NCI-H128 (cell line): ENCODE measurements around the gene ZNF483.
"Not testable (repeated sequence)": the region's sequence is repeated elsewhere in the genome, so short reads cannot be mapped to it uniquely, and the experiment has no call there.

Experiments
- DNase-seq: peaks from one replicate; lab custom pipeline; 2025; ENCODE audit not compliant: unreplicated experiment; lab: John Stamatoyannopoulos, UW

The ZNF483 gene

DNA sequence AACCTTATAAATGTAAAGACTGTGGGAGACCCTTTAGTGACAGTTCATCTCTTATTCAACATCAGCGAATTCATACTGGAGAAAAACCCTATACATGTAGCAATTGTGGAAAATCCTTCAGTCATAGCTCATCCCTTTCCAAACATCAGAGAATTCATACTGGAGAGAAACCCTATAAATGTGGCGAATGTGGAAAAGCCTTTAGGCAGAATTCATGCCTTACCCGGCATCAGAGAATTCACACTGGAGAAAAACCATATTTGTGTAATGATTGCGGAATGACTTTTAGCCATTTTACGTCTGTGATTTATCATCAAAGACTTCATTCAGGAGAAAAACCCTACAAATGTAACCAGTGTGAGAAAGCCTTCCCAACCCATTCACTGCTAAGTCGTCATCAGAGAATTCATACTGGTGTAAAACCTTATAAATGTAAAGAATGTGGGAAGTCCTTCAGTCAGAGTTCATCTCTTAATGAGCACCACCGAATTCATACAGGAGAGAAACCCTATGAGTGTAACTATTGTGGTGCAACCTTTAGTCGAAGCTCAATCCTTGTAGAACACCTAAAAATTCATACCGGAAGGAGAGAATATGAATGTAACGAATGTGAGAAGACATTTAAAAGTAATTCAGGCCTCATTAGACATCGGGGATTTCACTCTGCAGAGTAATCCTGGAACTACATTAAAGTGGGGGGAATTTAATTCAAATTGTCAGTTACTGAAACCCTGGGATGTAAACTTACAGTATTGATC lies 17.7 kb downstream of the ZNF483 start:
- DNase-seq = no peak

DNA sequence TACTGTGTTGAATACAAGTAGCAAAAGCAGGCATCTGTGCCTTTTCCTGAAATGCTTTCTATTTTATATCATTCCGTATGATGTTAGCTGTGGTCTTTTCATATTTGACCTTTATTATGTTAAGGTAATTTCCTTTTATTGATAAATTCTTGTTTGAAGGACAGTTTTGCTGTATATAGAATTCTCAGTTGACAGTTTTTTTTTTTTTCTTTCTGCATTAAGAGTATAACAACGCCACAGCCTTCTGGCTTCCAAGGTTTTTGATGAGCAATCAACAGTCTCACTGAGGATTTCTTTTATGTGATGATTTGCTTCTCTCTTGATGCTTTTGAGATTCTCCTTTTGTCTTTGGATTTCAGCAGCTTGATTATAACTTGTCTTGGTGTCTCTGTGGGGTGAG lies 23.6 kb downstream of the ZNF483 start:
- no peak for DNase-seq

DNA sequence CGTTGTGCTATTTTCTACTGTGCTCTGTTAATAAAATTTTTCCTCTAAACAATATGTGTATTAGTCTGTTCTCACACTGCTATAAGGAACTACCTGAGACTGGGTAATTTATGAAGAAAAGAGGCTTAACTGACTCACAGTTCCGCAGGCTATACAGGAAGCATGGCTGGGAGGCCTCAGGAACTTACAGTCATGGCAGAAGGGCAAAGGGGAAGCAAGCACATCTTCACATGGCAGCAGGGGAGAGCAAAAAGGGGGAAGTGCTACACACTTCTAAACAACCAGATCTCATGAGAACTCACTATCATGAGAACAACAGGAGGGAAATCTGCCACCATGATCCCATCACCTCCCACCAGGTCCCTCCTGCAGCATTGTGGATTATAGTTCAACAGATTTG lies 30.4 kb downstream of the ZNF483 start:
- DNase-seq = not testable (repeated sequence)

DNA sequence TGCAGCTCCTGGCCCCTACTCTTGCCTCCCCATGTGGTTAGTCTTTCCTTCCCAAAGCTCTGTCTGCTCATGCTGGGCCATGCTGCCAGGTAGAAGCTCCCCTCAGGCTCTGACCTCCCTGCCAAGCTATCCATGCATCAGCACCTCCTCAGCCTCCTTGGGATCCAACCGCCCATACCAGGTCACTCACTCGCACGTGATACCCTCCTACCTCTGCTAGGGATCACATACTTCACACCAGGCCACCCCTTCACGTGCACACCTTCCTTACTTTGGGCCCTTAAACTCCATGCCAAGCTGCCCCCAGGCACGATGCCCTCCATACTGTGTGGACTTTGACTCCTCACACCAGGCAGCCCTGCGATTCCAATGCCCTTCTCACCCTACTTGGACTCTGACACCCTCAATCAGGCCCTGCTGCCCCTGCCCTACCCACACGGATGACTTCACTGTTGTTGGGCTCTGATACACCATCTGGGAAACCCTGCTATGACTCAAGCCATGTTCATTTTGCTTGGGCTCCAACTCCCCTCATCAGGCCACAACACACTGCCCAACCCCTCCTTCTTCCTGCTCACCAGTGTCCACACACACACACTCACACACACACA lies 34.1 kb downstream of the ZNF483 start:
- DNase-seq = no peak

DNA sequence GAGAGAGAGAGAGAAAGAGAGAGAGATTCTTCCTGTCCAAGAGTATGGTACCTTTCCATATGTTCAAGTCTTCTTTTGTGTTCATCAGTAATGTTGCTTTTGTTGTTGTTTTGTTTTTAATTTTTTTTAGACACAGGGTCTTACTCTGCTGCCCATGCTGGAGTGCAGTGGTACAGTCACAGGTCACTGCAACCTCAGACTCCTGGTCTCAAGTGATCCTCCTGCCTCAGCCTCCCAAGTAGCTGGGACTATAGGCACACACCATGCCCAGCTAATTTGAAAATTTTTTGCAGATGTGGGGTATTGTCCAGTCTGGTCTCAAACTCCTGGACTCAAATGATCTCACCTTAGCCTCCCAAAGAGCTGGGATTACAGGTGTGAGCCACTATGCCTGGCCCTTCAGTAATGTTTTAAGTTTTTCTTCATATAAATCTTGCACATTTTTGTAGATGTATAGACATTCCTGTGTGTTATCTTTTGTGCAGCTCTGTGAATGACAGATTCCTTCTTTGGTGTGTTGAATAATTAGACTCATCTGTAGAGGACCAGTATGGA lies 36.3 kb downstream of the ZNF483 start:
- no peak for DNase-seq

DNA sequence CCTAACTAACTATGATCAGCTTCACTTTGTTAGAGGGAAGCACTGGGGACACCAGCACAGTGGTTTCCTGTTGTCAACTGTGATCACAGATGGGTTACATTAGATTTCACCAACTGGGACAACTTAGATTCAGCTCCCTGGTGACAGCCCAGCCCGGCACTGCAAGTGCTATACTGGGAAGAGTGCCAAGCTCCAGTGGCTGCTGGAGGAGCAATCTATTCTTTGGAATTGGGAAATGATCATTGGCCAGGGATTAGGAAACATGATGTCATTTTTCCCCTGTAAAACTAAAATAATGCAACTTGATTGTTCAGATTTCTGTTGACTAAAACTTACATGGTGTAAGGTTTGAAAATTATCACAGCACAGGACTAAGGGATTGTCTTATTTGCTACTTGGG lies 41.3 kb downstream of the ZNF483 start:
- no peak for DNase-seq

DNA sequence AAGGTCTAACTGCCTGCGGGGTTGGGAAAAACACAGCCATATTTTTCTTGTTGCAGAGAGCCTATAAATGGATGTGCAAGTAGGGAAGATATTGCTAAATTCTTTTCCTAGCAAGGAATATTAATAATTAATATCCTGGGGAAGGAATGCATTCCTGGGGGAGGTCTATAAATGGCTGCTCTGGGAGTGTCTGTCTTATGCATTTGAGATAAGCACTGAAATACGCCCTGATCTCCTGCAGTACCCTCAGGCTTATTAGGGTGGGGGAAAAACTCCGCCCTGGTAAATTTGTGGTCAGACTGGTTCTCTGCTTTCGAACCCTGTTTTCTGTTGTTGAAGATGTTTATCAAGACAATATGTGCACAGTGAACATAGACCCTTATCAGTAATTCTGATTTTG lies 43.1 kb downstream of the ZNF483 start:
- DNase-seq = not testable (repeated sequence)

DNA sequence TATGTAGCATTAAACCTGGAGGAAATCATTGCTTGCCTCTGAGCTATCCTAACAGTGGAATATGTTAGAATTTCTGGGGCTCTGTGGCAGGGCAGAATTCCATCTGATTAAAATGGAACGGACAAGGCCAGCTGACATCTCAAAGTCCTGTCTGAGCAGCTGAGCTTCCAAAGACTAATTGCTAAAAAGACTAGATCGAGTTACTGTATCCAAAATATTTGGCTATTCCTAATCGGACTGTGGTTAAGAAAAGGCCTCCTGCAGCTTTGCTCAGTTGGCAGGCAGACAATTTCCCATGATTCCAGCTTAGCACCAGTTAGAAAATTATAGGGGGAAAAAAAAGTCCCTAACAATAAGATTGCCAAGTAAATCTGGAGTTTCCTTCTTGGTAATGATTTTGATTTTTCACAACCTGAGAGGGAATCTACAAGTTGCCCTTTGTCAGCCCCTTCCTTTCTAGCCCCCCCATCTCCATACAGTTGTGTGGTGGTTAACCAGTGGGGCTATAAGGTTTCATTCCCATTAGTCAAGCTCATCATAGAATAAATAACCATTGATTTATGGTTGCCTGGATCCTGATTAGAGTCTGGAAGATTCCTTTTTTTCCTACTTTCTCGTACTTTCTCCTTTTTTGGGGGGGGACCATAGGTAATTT lies 48.1 kb downstream of the ZNF483 start:
- no peak for DNase-seq

DNA sequence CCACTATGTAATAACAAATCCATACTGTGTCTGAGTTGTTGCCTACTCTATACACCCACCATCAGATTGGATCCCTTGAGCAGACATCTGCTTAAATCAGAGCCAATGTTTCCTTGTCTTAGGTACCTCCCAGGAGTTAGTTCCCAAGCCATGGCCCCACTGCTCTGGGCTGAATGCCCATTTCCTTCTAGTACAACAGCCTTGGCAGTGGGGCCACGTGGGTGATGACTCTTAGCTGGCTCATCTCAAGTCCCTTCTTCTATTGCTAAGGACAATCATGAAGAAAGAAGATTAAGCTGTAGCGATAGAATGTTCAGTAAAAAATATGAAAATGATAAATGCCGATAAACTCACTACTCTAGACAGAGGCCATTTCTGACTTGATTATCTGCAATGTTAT lies 57.9 kb downstream of the ZNF483 start:
- DNase-seq = no peak

DNA sequence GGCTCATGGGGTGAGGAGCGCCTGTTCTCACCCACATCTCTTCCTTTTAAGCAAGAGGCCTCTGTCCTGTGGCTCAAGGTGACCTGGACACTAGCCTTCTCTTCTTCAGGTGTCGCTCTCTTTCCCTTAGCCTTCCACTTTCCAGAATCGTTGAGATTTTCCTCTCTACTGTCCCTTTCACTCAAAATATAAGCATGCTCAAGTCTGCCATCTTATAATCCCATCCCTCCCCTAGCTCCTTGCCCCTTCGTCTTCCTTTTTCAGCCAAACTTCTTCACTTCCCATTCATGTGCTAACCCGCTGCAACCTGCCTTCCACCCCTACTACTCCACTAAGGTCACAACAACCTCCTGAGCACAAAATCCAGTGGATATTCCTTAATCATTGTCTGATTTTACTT lies 61.4 kb downstream of the ZNF483 start:
- no peak for DNase-seq

DNA sequence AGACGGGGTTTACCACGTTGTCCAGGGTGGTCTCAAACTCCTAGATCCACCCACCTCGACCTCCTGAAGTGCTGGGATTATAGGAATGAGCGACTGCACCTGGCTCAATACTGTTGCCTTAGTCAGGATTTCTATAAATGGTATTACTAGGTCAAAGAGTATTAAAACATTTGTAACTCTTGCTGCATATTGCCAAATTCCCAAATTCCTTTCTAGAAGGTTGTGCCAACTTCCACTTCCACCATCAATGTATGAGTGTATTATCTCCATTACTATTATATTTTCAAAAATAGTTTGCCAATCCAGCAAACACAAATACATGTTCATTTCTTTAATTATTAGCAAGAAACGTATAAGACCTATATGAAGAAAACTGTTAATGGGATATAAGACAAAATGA lies 63.9 kb downstream of the ZNF483 start:
- no peak for DNase-seq

DNA sequence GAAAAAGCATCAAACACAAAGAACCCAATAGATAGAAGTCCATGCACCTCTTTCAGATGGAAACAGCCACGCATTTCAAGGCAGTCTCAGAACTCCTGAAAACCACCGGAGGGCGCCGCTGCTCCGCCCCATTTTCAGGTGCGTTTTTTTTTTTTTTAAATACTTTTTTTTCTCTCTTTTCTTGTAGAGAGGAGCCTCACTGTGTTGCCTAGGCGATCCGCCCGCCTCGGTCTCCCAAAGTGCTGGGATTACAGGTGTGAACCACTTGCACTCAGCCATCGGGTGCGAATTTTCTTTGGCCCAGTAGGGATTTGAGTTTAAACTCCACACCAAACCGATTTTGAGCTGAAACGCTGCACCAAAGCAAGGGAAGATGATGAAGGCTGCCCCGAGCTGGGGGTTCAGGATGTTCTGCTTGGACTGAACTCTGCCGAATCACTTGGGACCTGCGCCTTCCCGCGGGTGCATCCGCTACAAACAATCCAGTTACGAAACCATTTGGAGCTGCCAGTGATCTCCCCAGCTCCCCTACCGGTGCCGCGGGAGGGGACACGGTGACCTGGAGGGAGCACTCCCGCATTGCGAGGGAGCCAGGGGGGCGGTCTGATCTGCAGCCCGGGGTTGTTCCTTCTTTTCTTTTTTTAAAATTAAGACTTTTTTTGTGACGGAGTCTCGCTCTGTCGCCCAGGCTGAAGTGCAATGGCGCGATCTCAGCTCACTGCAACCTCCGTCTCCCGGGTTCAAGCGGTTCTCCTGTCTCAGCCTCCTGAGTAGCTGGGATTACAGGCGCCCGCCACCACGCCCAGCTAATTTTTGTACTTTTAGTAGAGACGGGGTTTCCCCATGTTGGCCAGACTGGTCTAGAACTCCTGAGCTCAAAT lies 73.1 kb downstream of the ZNF483 start:
- no peak for DNase-seq

DNA sequence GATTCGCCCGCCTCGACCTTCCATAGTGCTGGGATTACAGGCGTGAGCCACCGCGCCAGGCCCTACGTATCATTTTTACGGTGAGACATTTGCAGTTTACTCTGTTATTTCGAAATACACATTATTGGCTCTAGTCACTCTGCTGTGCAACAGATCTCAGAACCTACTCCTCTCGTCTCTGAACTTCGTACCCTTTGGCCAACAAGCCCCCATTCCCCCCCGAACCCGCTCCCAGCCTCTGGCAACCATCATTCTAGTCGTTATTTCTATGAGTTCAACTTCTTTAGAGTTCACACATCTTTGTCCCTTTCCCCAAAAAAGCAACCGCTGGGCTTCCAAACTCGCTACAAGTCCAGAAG lies 73.7 kb downstream of the ZNF483 start:
- DNase-seq = no peak

DNA sequence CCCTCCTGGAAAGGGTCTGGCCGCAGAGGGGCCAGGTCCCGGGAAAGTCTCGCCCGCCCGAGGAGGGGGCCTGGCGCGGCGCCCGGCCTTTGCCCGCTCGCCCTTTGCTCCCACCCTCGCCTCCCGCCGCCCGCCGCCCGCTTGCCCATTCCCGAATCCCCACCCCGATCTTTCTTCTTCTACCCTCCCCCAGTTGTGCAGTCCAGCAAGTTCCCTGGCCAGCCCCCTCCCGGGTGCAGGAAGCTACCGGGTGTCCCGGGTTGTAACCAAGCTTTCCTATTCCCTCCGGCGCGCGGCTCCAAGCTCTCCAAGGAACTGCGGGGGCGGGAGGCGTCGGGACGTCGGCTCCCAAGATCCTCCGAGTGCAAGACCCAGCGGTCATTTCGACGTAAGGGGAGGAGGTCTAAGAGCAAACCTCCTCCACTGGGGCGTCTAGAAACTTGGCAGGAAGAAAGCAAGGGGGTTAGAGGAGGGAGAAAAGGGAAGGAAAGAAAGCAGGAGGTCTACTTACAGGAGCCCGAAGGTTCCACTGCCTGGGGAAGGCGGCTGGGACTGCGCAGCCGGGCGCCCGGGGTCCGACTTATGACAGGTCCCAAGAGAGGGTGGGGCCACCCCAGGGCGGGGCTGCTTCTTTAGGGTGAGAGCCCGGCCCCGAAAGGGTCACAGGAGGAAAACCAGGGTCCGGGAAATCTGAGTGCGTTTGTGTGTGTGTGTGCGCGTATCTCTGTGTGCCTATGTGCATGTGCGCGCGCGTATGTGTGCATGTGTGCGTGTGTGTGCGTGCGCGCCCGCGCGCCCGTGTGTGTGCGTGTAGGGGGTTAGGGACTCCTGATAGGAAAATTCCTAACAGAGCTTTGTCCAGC lies 74.3 kb downstream of the ZNF483 start, which contains the start of gene PTGR1:
PTGR1 (minus strand) TSS at position 556 of the 863 bp plus-strand sequence. CDS start 2,225 bp downstream, outside the sequence.
- DNase-seq = no peak

DNA sequence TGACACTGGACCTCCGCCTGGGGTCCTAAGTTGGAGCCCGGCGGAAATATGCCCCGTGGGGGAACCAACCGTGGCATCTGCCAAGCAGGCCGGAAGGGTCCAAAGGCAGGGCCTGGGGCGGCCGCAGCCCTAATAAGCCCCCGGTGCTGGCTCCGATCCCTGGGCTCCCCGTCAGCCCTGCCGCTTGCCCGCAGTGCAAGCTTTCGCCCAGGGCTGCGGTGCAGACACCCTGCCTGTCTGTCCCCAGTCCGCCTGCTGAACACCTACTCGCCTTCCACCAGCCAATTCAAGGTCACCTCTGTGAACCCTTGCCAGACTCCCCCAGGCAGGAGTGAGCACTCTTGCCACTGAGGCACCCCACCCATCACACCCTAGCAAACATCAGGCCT lies 75.0 kb downstream of the ZNF483 start:
- no peak for DNase-seq

DNA sequence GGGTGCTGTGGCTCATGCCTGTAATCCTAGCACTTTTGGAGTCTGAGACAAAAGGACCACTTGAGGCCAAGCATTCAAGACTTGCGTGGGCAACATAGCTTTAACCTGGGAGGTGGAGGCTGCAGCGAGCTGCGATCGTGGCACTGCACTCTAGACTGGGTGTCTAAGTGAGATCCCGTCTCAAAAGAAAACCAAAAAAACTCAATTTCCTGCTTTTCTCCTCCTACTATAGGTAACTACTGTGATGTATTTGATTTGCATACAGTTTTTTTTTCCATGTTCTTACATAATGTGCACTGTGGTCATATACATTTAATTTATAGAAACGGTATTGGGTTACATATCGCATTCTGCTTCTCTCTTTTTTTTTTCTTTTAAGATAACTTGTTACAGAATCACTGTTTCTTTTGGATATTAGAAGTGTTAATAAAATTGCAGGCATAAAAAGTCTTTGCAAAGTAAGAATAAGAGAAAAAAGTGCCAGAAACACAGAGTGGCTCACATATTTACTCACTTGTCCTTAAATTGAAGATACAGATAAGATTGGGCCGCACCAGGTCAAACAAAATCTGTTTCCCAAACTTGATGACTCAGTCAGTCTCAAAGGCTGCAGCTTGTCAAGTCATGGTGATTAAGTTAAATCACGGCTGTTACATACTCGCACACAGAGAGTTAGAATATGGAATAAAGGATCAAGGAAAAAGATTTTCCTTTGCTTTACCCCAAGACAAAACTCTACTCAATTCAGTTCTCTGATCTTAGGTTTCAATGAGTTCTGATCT lies 76.4 kb downstream of the ZNF483 start:
- no peak for DNase-seq

DNA sequence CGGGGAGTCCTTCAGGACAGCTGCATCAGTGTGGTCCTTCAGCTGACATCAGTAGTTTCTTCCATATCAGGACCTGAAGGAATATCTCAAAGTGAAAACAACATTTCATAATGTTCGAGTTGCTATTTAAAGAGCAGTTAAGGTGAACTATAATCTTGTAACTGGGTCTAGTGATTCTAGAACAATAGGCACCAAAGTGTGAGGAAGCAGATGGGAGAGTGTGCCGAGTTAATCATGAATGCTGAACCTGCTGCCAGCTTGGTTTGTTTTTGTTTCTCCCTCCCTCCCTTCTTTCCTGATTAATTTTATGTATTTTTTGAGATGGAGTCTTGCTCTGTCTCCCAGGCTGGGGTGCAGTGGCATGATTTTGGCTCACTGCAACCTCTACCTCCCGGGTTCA lies 78.1 kb downstream of the ZNF483 start:
- DNase-seq = no peak

DNA sequence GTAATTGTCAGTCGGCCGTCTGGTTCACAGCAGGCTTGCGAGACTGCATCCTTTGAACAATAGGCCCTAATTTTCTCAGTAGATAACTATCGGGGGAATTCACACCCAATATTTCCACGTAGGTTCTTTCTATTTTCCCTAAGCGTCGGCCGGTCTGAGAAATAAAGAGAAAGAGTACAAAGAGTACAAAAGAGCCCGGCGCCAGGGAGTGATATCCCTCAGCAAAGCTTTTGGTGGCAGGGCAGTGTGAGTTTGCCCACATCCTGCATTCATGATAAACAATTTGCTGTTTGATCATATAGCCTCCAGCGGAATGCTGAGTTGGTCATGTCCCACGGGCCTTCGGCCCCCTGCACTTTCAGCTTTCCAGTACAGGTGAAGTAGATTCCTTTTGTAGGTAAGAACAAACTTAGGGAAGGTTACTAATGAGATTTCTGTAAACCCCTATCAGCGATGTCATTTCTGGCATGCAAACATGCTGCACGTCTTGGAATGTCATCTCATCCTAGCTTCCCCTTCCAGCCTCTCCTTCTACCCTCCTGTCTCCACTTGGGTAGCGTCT lies 79.2 kb downstream of the ZNF483 start:
- DNase-seq = no peak

DNA sequence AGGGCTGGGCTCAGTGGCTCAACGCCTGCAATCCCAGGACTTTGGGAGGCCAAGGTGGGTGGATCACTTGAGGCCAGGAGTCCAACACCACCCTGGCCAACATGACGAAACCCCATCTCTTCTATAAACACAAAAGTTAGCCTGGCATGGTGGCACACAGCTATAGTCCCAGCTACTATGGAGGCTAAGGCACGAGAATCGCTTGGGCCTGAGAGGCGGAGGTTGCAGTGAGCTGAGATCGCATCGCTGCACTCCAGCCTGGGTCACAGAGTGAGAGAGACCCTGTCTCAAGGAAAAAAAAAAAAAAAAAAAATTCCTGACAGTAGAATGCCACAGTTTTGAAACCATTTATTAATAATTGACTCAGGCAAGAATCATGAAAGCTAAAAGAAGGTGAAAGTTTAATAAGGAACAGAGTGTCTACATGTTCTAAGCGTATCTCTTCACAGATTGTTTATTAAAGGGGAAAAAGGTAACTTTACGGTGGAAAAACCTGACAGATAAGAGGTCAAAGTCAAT lies 80.1 kb downstream of the ZNF483 start:
- no peak for DNase-seq
